Body of pancreas (tissue), 4 donors: ENCODE measurements around the gene ACADL.

Experiments used
- CTCF ChIP-seq, 7 experiments: fragments of 450-650 bp in 4 of 7; fragments of 200-600 bp in 3 of 7; sonication (generic) in 3 of 7; IDR thresholded peaks; one replicate each; pipeline ENCODE4 v1.5.1; 2016 to 2019; ENCODE audit warnings: antibody characterized with exemption in 7 of 7
- POLR2A ChIP-seq, 3 donors: fragments of 450-650 bp; IDR thresholded peaks; one replicate each; pipeline ENCODE4 v1.6.1; 2016; ENCODE audit warnings: antibody characterized with exemption in 3 of 3, mild to moderate bottlenecking in 2 of 3

DNA sequence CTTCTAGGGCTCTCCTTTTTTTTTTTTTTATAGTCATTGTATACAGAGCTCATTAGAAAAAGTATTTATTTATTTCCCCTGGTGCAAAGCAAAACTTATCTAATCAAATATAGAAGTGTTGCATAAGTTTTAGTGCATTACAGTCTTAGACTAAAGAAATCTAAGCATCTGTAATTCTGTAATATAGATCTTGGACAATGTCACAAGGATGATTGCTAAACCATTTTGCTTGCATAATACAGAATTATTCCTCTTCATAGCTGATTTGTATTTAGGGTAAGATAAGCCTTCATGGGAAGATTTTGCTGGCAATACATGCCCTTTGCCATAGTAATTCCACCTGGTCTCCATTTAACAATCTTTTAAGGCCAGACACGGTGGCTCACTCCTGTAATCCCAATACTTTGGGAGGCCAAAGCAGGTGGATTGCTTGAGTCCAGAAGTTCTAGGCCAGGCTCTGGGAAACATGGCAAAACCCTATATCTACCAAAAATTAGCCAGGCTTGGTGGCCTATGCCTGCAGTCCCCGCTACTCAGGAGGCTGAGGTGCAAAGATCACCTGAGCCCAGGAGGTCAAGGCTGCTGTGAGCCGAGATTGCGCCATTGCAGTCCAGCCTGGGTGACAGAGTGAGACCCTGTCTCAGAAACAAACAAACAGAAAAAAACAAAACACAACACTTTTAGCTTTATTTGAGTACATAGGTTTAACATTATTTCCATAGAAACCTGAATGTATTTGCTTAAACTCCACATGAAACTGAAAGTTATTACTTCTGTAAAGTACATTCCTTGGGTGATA, 2.2 kb upstream of the ACADL start:
- no peak for TF ChIP-seq CTCF (IDR thresholded peaks at IDR 0.05)
- TF ChIP-seq POLR2A (IDR thresholded peaks at IDR 0.05) = no peak
